Mesenchymal stem cell (in vitro differentiated cells and primary cell): ENCODE data around the gene SRSF12. TPM values are rescaled to one million over a fixed set of nuclear protein-coding genes. Genes with fewer than 3 reads are reported as not detected.

ENCODE experiments used
- DNase-seq: peaks from one replicate; pipeline ENCODE4 v3.0.0-alpha.2; 2013
- H2AFZ ChIP-seq: one replicate; pipeline ENCODE4 v1.6.1; 2013; ENCODE audit warnings: low read depth, mild to moderate bottlenecking, control low read depth, inconsistent platforms, low read length, moderate library complexity
- H2AK5ac ChIP-seq: 2 replicates; pipeline ENCODE4 v1.6.1; 2013; ENCODE audit warnings: low read length, moderate library complexity, mild to moderate bottlenecking, inconsistent platforms; ENCODE audit not compliant: severe bottlenecking
- H2BK120ac ChIP-seq: one replicate; pipeline ENCODE4 v1.6.1; 2013; ENCODE audit warnings: low read depth, mild to moderate bottlenecking, inconsistent platforms, low read length, moderate library complexity
- H2BK12ac ChIP-seq, 2 experiments: one replicate each; pipeline ENCODE4 v1.6.1; 2013; ENCODE audit warnings: inconsistent platforms in 2 of 2, low read length in 2 of 2, mild to moderate bottlenecking in 2 of 2, moderate library complexity in 2 of 2, control low read depth in 1 of 2
- H2BK15ac ChIP-seq: one replicate; pipeline ENCODE4 v1.6.1; 2013; ENCODE audit warnings: mild to moderate bottlenecking, low read depth, inconsistent platforms; ENCODE audit not compliant: poor library complexity, severe bottlenecking
- H2BK5ac ChIP-seq: 2 replicates; pipeline ENCODE4 v1.6.1; 2013; ENCODE audit warnings: low read depth, mild to moderate bottlenecking, low read length, control low read depth, inconsistent platforms; ENCODE audit not compliant: poor library complexity, severe bottlenecking
- H3K14ac ChIP-seq, 2 experiments: one replicate each; pipeline ENCODE4 v1.6.1; 2013; ENCODE audit warnings: inconsistent platforms in 2 of 2, low read length in 2 of 2, control low read depth in 1 of 2, mild to moderate bottlenecking in 1 of 2, moderate library complexity in 1 of 2
- H3K18ac ChIP-seq, 2 experiments: one replicate each; pipeline ENCODE4 v1.6.1; 2013; ENCODE audit warnings: inconsistent platforms in 2 of 2, low read length in 2 of 2, control low read depth in 1 of 2, low read depth in 1 of 2, mild to moderate bottlenecking in 1 of 2
- H3K23ac ChIP-seq, 2 experiments: one replicate each; pipeline ENCODE4 v1.6.1; 2013; ENCODE audit warnings: inconsistent platforms in 2 of 2, low read length in 2 of 2, mild to moderate bottlenecking in 2 of 2, moderate library complexity in 2 of 2, control low read depth in 1 of 2
- H3K27ac ChIP-seq: 2 replicates; pipeline ENCODE4 v1.5.1; 2013; ENCODE audit warnings: mild to moderate bottlenecking, moderate library complexity, low read length, control low read depth, inconsistent platforms; ENCODE audit not compliant: poor library complexity, severe bottlenecking
- H3K27me3 ChIP-seq, 2 experiments: 2 replicates each; pipeline versions ENCODE4 v1.6.1 to v1.7.0; 2013; ENCODE audit warnings: low read length in 2 of 2, mild to moderate bottlenecking in 2 of 2, moderate library complexity in 2 of 2, control low read depth in 1 of 2, inconsistent platforms in 1 of 2; ENCODE audit not compliant: control insufficient read depth in 1 of 2, insufficient read depth in 1 of 2
- H3K36me3 ChIP-seq, 2 experiments: 2 replicates each; pipeline versions ENCODE4 v1.6.1 to v1.7.0; 2013; ENCODE audit warnings: low read length in 2 of 2, control low read depth in 1 of 2, inconsistent platforms in 1 of 2, low read depth in 1 of 2, mild to moderate bottlenecking in 1 of 2; ENCODE audit not compliant: insufficient read depth in 2 of 2, control insufficient read depth in 1 of 2
- H3K4ac ChIP-seq, 2 experiments: one replicate each; pipeline ENCODE4 v1.6.1; 2013; ENCODE audit warnings: inconsistent platforms in 2 of 2, low read length in 2 of 2, mild to moderate bottlenecking in 2 of 2, moderate library complexity in 2 of 2, control low read depth in 1 of 2, low read depth in 1 of 2
- H3K4me1 ChIP-seq: 2 replicates; pipeline ENCODE4 v1.6.1; 2013; ENCODE audit warnings: low read depth, low read length, control low read depth; ENCODE audit not compliant: control insufficient read depth, insufficient read depth
- H3K4me2 ChIP-seq: 2 replicates; pipeline ENCODE4 v1.6.1; 2013; ENCODE audit warnings: low read length, mild to moderate bottlenecking, inconsistent platforms; ENCODE audit not compliant: poor library complexity, severe bottlenecking
- H3K4me3 ChIP-seq, 2 experiments: 2 replicates each; pipeline versions ENCODE4 v1.5.1 to v1.7.0; 2013; ENCODE audit warnings: low read length in 2 of 2, mild to moderate bottlenecking in 2 of 2, control low read depth in 1 of 2, low read depth in 1 of 2; ENCODE audit not compliant: insufficient read depth in 1 of 2
- H3K79me1 ChIP-seq: replicated peaks from 2 replicates; pipeline ENCODE4 v1.6.1; 2013; ENCODE audit warnings: mild to moderate bottlenecking, control low read depth, low read length, inconsistent platforms; ENCODE audit not compliant: poor library complexity, severe bottlenecking
- H3K9ac ChIP-seq: 2 replicates; pipeline ENCODE4 v1.7.0; 2013; ENCODE audit warnings: mild to moderate bottlenecking, low read length, moderate library complexity
- H3K9me3 ChIP-seq: 2 replicates; pipeline ENCODE4 v1.7.0; 2013; ENCODE audit warnings: mild to moderate bottlenecking, low read length; ENCODE audit not compliant: control insufficient read depth
- H4K8ac ChIP-seq: one replicate; pipeline ENCODE4 v1.6.1; 2013; ENCODE audit warnings: inconsistent platforms, mild to moderate bottlenecking, low read length, moderate library complexity
- H4K91ac ChIP-seq: one replicate; pipeline ENCODE4 v1.6.1; 2013; ENCODE audit warnings: mild to moderate bottlenecking, low read length, inconsistent platforms
- WGBS: methylation state at CpG from one replicate; pipeline ENCODE4 v1.1.7; 2013; ENCODE audit warnings: mixed read lengths; 5-methylcytosine and 5-hydroxymethylcytosine counted together
- small RNA-seq: library from polyadenylated mRNA; stranded (forward); fragments of <200 nt; extraction: miRNeasy Mini kit (QIAGEN cat#:217004); gene quantifications from one replicate; pipeline ENCODE3, GENCODE V24; 2013; ENCODE audit warnings: low read depth

Gene SRSF12

DNA sequence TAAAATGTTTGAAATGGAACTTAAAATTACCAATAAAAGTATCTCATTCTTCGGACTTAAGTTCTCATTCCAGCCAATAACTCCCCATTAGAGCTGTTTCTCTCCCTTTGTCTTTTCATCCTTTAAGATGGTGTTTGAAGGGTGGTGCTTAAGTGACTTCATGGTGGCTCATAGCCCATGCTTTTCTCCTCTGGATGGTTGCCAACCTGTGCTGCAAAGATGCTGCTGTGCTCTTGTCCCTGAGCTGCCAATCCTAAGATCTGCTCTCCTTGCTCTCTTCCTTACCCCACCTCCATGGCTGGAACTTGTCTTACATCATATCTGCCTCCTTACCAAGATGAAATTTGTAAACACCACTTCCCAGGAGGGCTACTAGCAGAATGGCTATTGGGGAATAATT, 68.9 kb downstream of the SRSF12 start:
- peak; percentile 52 for DNase-seq
- H3K18ac ChIP-seq, result no peak overlapping the region
- no peak overlapping the region for H3K9ac ChIP-seq
- H2AFZ ChIP-seq, result no peak overlapping the region
- no peak overlapping the region for H2BK5ac ChIP-seq
- H3K4me1 ChIP-seq, result no peaks in the 10 kb centered on the region
- no peak overlapping the region for H2BK12ac ChIP-seq
- no peak overlapping the region for H2AK5ac ChIP-seq
- no peak overlapping the region for H2BK15ac ChIP-seq
- H3K27me3 ChIP-seq, result no peaks in the 10 kb centered on the region
- no peak overlapping the region for H4K8ac ChIP-seq
- no peak overlapping the region for H3K4me2 ChIP-seq
- no peaks in the 10 kb centered on the region for H3K79me1 ChIP-seq
- H4K91ac ChIP-seq, result no peak overlapping the region
- no peak overlapping the region for H3K23ac ChIP-seq
- WGBS, result no CpG with 5 or more reads among the region's 1 CpG
- peak overlapping the region in 1 of 2 experiments; percentile 7 for H3K4me3 ChIP-seq
- no peaks in the 10 kb centered on the region for H3K36me3 ChIP-seq
- no peak overlapping the region for H3K27ac ChIP-seq
- H3K14ac ChIP-seq, result no peak overlapping the region
- H2BK120ac ChIP-seq, result no peak overlapping the region
- no peaks in the 10 kb centered on the region for H3K9me3 ChIP-seq
- H3K4ac ChIP-seq, result no peak overlapping the region

GRCh38 chr6:89048288-89048923, 69.5 kb downstream of the SRSF12 start:
- Histone ChIP-seq H3K9me3 (no peaks in the 10 kb centered on the region), H3K27ac (no peak overlapping the region), H4K91ac (no peak overlapping the region), H2BK5ac (no peak overlapping the region), H3K18ac (peak overlapping the region; percentile 41 to 61), H3K23ac (no peak overlapping the region), H3K36me3 (no peaks in the 10 kb centered on the region), H3K4me3 (no peak overlapping the region), H3K14ac (no peak overlapping the region), H3K4ac (peak overlapping the region; percentile 13 to 64), H2BK120ac (peak overlapping the region; percentile 64), H3K27me3 (no peaks in the 10 kb centered on the region), H2AFZ (no peak overlapping the region), H3K4me2 (no peak overlapping the region), H3K9ac (no peak overlapping the region), H2BK15ac (no peak overlapping the region), H2AK5ac (no peak overlapping the region), H3K79me1 (no peaks in the 10 kb centered on the region), H3K4me1 (no peaks in the 10 kb centered on the region), H2BK12ac (peak overlapping the region; percentile 39 to 63), H4K8ac (no peak overlapping the region)
- 63% methylated on average over 2 of the region's 3 CpGs for WGBS
- peak; percentile 20 for DNase-seq

- H4K8ac ChIP-seq, result no peak overlapping the region
- no peak overlapping the region for H2BK12ac ChIP-seq
- H3K27ac ChIP-seq, result no peak overlapping the region
- no peak overlapping the region for H3K23ac ChIP-seq
- no peak overlapping the region for H2AFZ ChIP-seq
- no peak overlapping the region for H3K14ac ChIP-seq
- no peaks in the 10 kb centered on the region for H3K36me3 ChIP-seq
- H3K27me3 ChIP-seq, result no peaks in the 10 kb centered on the region
- no peak overlapping the region for H3K4me2 ChIP-seq
- WGBS, result 22% methylated on average over 2 of the region's 4 CpGs
- H3K9me3 ChIP-seq, result no peaks in the 10 kb centered on the region
- no peak overlapping the region for H2BK5ac ChIP-seq
- no peak overlapping the region for H2AK5ac ChIP-seq
- no peak overlapping the region for H3K9ac ChIP-seq
- peak overlapping the region in 1 of 2 experiments; percentile 57 for H3K4ac ChIP-seq
- DNase-seq, result peak; percentile 31
- no peak overlapping the region for H2BK120ac ChIP-seq
- no peak overlapping the region for H2BK15ac ChIP-seq
- H3K79me1 ChIP-seq, result no peaks in the 10 kb centered on the region
- no peak overlapping the region for H3K4me3 ChIP-seq
- H4K91ac ChIP-seq, result no peak overlapping the region
- H3K18ac ChIP-seq, result peak overlapping the region in 1 of 2 experiments; percentile 27
- no peaks in the 10 kb centered on the region for H3K4me1 ChIP-seq
Measured at GRCh38 chr6:89047473-89047872, 70.4 kb downstream of the SRSF12 start.

Small RNAs within 50 kb of the gene (small RNA-seq; reads per million reads assigned to genes)
- gene RN7SL336P (not detected), gene RNU2-61P (not detected)
